DMS114 treated with DMSO at 0.1 percent for 48 hours (cell line): Measurements from ENCODE around the gene RTN4IP1.
"Not testable (repeated sequence)": the region's sequence is repeated elsewhere in the genome, so short reads cannot be mapped to it uniquely, and the experiment has no call there.

Source experiments
- DNase-seq: peaks from one replicate; lab custom pipeline; 2025; ENCODE audit not compliant: unreplicated experiment; lab: John Stamatoyannopoulos, UW

RTN4IP1 gene

GRCh38 chr6:106586815-106587415 lies 42.4 kb downstream of the RTN4IP1 start:
- no peak for DNase-seq

- no peak for DNase-seq
Measured at GRCh38 chr6:106581468-106581867, 47.8 kb downstream of the RTN4IP1 start.

GRCh38 chr6:106579281-106579680 lies 50.0 kb downstream of the RTN4IP1 start:
- no peak for DNase-seq

GRCh38 chr6:106574741-106575458 lies 54.4 kb downstream of the RTN4IP1 start:
- DNase-seq: no peak

GRCh38 chr6:106572875-106573585 lies 56.3 kb downstream of the RTN4IP1 start:
- no peak for DNase-seq

GRCh38 chr6:106572436-106572835 lies 56.9 kb downstream of the RTN4IP1 start:
- DNase-seq: no peak

- DNase-seq: no peak
Measured at GRCh38 chr6:106569428-106569827, 59.9 kb downstream of the RTN4IP1 start.

GRCh38 chr6:106568530-106568929 lies 60.8 kb downstream of the RTN4IP1 start:
- DNase-seq: no peak

GRCh38 chr6:106564476-106564875 lies 64.8 kb downstream of the RTN4IP1 start:
- no peak for DNase-seq

- DNase-seq: no peak
Measured at GRCh38 chr6:106563614-106564013, 65.7 kb downstream of the RTN4IP1 start.

- no peak for DNase-seq
Measured at GRCh38 chr6:106561686-106562405, 67.5 kb downstream of the RTN4IP1 start.

GRCh38 chr6:106560996-106561685 lies 68.2 kb downstream of the RTN4IP1 start:
- DNase-seq: no peak

GRCh38 chr6:106559659-106560058 lies 69.6 kb downstream of the RTN4IP1 start:
- DNase-seq: not testable (repeated sequence)

GRCh38 chr6:106558364-106558763 lies 70.9 kb downstream of the RTN4IP1 start:
- no peak for DNase-seq

- no peak for DNase-seq
Measured at GRCh38 chr6:106557837-106558236, 71.5 kb downstream of the RTN4IP1 start.

- DNase-seq: peak; percentile 2
Measured at GRCh38 chr6:106556368-106556960, 72.8 kb downstream of the RTN4IP1 start.

- no peak for DNase-seq
Measured at GRCh38 chr6:106555767-106556166, 73.5 kb downstream of the RTN4IP1 start.

GRCh38 chr6:106553440-106553839 lies 75.9 kb downstream of the RTN4IP1 start:
- no peak for DNase-seq

GRCh38 chr6:106551155-106551554 lies 78.1 kb downstream of the RTN4IP1 start:
- DNase-seq: no peak

GRCh38 chr6:106549521-106549920 lies 79.8 kb downstream of the RTN4IP1 start:
- no peak for DNase-seq
